Esophagus muscularis mucosa (tissue), 4 donors: Measurements from ENCODE around the gene GHR. TPM values are rescaled to one million over a fixed set of nuclear protein-coding genes. Genes with fewer than 3 reads are reported as not detected.

Experiments
- DNase-seq: peaks from one replicate; pipeline ENCODE4 v3.0.0-alpha.2; 2017; ENCODE audit errors: extremely low spot score
- H3K27ac ChIP-seq, 4 donors: fragments of 200-600 bp; sonication (generic); replicated peaks in 1 of 4; 1 replicate in 3 of 4; 2 replicates in 1 of 4; pipeline ENCODE4 v1.5.1; 2016 to 2019; ENCODE audit warnings: mild to moderate bottlenecking in 1 of 4
- H3K27me3 ChIP-seq, 4 donors: fragments of 200-600 bp; sonication (generic); one replicate each; pipeline versions ENCODE4 v1.5.1 to v1.6.0; 2016 to 2019
- H3K36me3 ChIP-seq, 4 donors: fragments of 200-600 bp; sonication (generic); one replicate each; pipeline ENCODE4 v1.5.1; 2016 to 2019
- H3K4me1 ChIP-seq, 4 donors: fragments of 200-600 bp; sonication (generic); one replicate each; pipeline ENCODE4 v1.5.1; 2016 to 2019
- H3K4me3 ChIP-seq, 4 donors: fragments of 200-600 bp; sonication (generic); 1 replicate in 2 of 4; 2 replicates in 2 of 4; pipeline ENCODE4 v1.5.1; 2016 to 2019; ENCODE audit warnings: mild to moderate bottlenecking in 4 of 4, moderate library complexity in 1 of 4
- H3K9me3 ChIP-seq, 4 donors: fragments of 200-600 bp; sonication (generic); 1 replicate in 3 of 4; 2 replicates in 1 of 4; pipeline ENCODE4 v1.5.1; 2016 to 2019
- CTCF ChIP-seq, 3 experiments: fragments of 200-600 bp in 2 of 3; fragments of 450-650 bp in 1 of 3; sonication (generic) in 2 of 3; IDR thresholded peaks; one replicate each; pipeline ENCODE4 v1.5.1; 2017 to 2019; ENCODE audit warnings: antibody characterized with exemption in 3 of 3, mild to moderate bottlenecking in 2 of 3, moderate library complexity in 1 of 3
- EP300 ChIP-seq: sonication (generic); formaldehyde crosslinking; IDR thresholded peaks from one replicate; pipeline ENCODE4 v1.6.1; 2017; ENCODE audit warnings: antibody characterized with exemption
- POLR2A ChIP-seq: fragments of 450-650 bp; IDR thresholded peaks from one replicate; pipeline ENCODE4 v1.6.1; 2017; ENCODE audit warnings: antibody characterized with exemption, moderate library complexity, mild to moderate bottlenecking, low read depth
- POLR2AphosphoS5 ChIP-seq, 2 donors: sonication (generic); formaldehyde crosslinking; IDR thresholded peaks; one replicate each; pipeline ENCODE4 v1.6.1; 2017; ENCODE audit warnings: antibody characterized with exemption in 2 of 2
- WGBS: methylation state at CpG from one replicate; pipeline ENCODE4 v1.1.5; 2018; 5-methylcytosine and 5-hydroxymethylcytosine counted together
- intact Hi-C: fragments of 100-400 bp; cut with DNase I; formaldehyde crosslinking; loops from one replicate; pipeline ENCODE4 v1.15.1; 2023
- total RNA-seq, 4 donors: library from RNA; depleted of rRNA; stranded (reverse); fragments of >200 nt; gene quantifications; one replicate each; pipeline versions ENCODE4 v1.1.0 to v1.2.1, GENCODE V29; 2016

GHR gene
- total RNA-seq, 4 donors from 2014 or later = 5.3 to 9.1 (median 6.5) TPM

GRCh38 chr5:42756606-42757601 lies 333.7 kb downstream of the GHR start, which contains the start of gene CCDC152:
CCDC152 (plus strand) TSS chr5:42756818; CDS start chr5:42759122, 2,304 bp downstream.
- peaks cover 0 to 10% (median 2%) of the 10 kb centered on the region in 4 donors for H3K4me1 ChIP-seq
- TF ChIP-seq POLR2AphosphoS5 (IDR thresholded peaks at IDR 0.05) (no peak), POLR2A (no peak)
- H3K36me3 ChIP-seq = no peaks in the 10 kb centered on the region
- peak within 1 kb of the TSS; percentile 26 to 38 (median 32) for H3K4me3 ChIP-seq
- H3K9me3 ChIP-seq = no peaks in the 10 kb centered on the region
- DNase-seq = no peak
- peaks cover 0 to 5% (median 0%) of the 10 kb centered on the region in 4 donors for H3K27me3 ChIP-seq
- no peak within 1 kb of the TSS for H3K27ac ChIP-seq
- intact Hi-C loops = no loop called here
- WGBS = 42% methylated on average over 35 of the region's 35 CpGs

GRCh38 chr5:42759456-42759855 lies 336.2 kb downstream of the GHR start:
- TF ChIP-seq POLR2AphosphoS5 (IDR thresholded peaks at IDR 0.05) (no peak), EP300 (no peak), CTCF (IDR thresholded peaks at IDR 0.05) (no peak)
- H3K4me3 ChIP-seq = no peak overlapping the region
- DNase-seq = no peak
- no peaks in the 10 kb centered on the region for H3K36me3 ChIP-seq
- no peak overlapping the region for H3K27ac ChIP-seq
- H3K9me3 ChIP-seq = no peaks in the 10 kb centered on the region
- WGBS = 92% methylated on average over 2 of the region's 2 CpGs
- peaks cover 0 to 5% (median 0%) of the 10 kb centered on the region in 4 donors for H3K27me3 ChIP-seq
- H3K4me1 ChIP-seq = peaks cover 0 to 10% (median 2%) of the 10 kb centered on the region in 4 donors
- intact Hi-C loops = no loop called here

GRCh38 chr5:42760426-42760825 lies 337.2 kb downstream of the GHR start:
- H3K4me1 ChIP-seq = peaks cover 0 to 10% (median 2%) of the 10 kb centered on the region in 4 donors
- H3K4me3 ChIP-seq = no peak overlapping the region
- DNase-seq = no peak
- no peak overlapping the region for H3K27ac ChIP-seq
- no peaks in the 10 kb centered on the region for H3K36me3 ChIP-seq
- WGBS = 85% methylated on average over 4 of the region's 4 CpGs
- intact Hi-C loops = loop anchor here (10.0 kb wide), 2 partner anchors 336 to 906 kb away; partner anchors contain the start of gene GHR
- H3K27me3 ChIP-seq = peaks cover 0 to 5% (median 0%) of the 10 kb centered on the region in 4 donors
- no peaks in the 10 kb centered on the region for H3K9me3 ChIP-seq
- TF ChIP-seq EP300 = no peak
- TF ChIP-seq POLR2A = no peak
- TF ChIP-seq CTCF (IDR thresholded peaks at IDR 0.05) = no peak
- TF ChIP-seq POLR2AphosphoS5 (IDR thresholded peaks at IDR 0.05) = no peak

DNA sequence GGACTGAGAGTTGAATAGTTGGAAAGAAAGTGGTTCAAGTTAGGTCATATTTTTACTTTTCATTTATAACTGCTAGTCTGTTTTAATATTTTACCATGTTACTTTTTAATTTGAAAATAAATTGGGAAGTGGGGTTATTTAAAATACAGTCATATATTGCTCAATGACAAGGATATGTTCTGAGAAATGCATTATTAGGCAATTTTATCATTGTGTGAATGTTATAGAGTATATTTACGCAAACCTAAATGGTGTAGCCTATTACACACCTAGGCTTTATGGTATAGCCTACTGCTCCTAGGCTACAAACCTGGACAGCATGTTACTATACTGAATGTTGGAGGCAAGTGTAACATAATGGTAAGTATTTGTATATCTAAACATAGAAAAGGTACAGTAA lies 338.6 kb downstream of the GHR start:
- H3K4me1 ChIP-seq = peaks cover 0 to 8% (median 2%) of the 10 kb centered on the region in 4 donors
- 90% methylated on average over 1 of the region's 1 CpG for WGBS
- intact Hi-C loops = loop anchor here (10.0 kb wide), 2 partner anchors 337 to 907 kb away; partner anchors contain the start of gene GHR
- H3K27me3 ChIP-seq = peaks cover 0 to 4% (median 0%) of the 10 kb centered on the region in 4 donors
- no peaks in the 10 kb centered on the region for H3K9me3 ChIP-seq
- H3K4me3 ChIP-seq = no peak overlapping the region
- DNase-seq = no peak
- H3K27ac ChIP-seq = no peak overlapping the region
- TF ChIP-seq POLR2A = no peak
- TF ChIP-seq EP300 = no peak
- no peak for TF ChIP-seq CTCF (IDR thresholded peaks at IDR 0.05)
- TF ChIP-seq POLR2AphosphoS5 (IDR thresholded peaks at IDR 0.05) = no peak
- H3K36me3 ChIP-seq = no peaks in the 10 kb centered on the region

GRCh38 chr5:42767491-42768105 lies 344.4 kb downstream of the GHR start:
- Histone ChIP-seq H3K4me3 (no peak overlapping the region), H3K27ac (no peak overlapping the region), H3K27me3 (peaks cover 0 to 5% (median 0%) of the 10 kb centered on the region in 4 donors), H3K4me1 (no peaks in the 10 kb centered on the region), H3K36me3 (no peaks in the 10 kb centered on the region), H3K9me3 (no peaks in the 10 kb centered on the region)
- intact Hi-C loops = loop anchor here (5.0 to 10.0 kb wide), 4 partner anchors 343 to 913 kb away; partner anchors contain the start of genes FBXO4 and GHR
- TF ChIP-seq CTCF (IDR thresholded peaks at IDR 0.05) (peak; percentile 48 to 52 (median 50)), POLR2AphosphoS5 (IDR thresholded peaks at IDR 0.05) (no peak)
- no peak for DNase-seq
- WGBS = 36% methylated on average over 3 of the region's 3 CpGs
